ENCODE measurements around the gene NKD2. TPM values are rescaled to one million over a fixed set of nuclear protein-coding genes. Genes with fewer than 3 reads are reported as not detected.

Gene NKD2
- total RNA-seq, 3 donors from 2014 or later (not counting 1 experiment from before 2014, with no cell fraction given): not detected

- no peaks in the 10 kb centered on the region for H3K27me3 ChIP-seq (ENCODE audit: control insufficient read depth, insufficient read depth, low read length)
- H3K4me3 ChIP-seq (ENCODE audit: low read length): no peak overlapping the region
- ATAC-seq: no peak
- H3K4me3 Mint-ChIP-seq: no peak overlapping the region
- peak overlapping the region in 1 of 2 donors; percentile 33 for H3K27ac Mint-ChIP-seq
- H3K4me1 ChIP-seq (ENCODE audit: control insufficient read depth, insufficient read depth, low read length): no peaks in the 10 kb centered on the region
- H3K36me3 ChIP-seq (ENCODE audit: control insufficient read depth, insufficient read depth, low read length): no peaks in the 10 kb centered on the region
- no peak for TF ChIP-seq CTCF (IDR thresholded peaks at IDR 0.05)
- no peaks in the 10 kb centered on the region for H3K9me3 ChIP-seq (ENCODE audit: control insufficient read depth, insufficient read depth, low read length)
- no peak overlapping the region for H3K27ac ChIP-seq (ENCODE audit: low read length)
- no peaks in the 10 kb centered on the region for H3K4me1 Mint-ChIP-seq
- DNase-seq: no peak
- H3K9me3 Mint-ChIP-seq: no peaks in the 10 kb centered on the region
- 92% methylated on average over 45 of the region's 45 CpGs for WGBS (ENCODE audit: insufficient coverage)
- H3K36me3 Mint-ChIP-seq: no peaks in the 10 kb centered on the region
- intact Hi-C loops (cut with micrococcal nuclease): no loop called here
- no peaks in the 10 kb centered on the region for H3K27me3 Mint-ChIP-seq (ENCODE audit: low read depth in 2 of 2)
Observed at GRCh38 chr5:1067141-1068121, 58.8 kb downstream of the NKD2 start.

GRCh38 chr5:1068204-1068894 lies 59.7 kb downstream of the NKD2 start:
- Histone ChIP-seq H3K9me3 (ENCODE audit: control insufficient read depth, insufficient read depth, low read length) (no peaks in the 10 kb centered on the region), H3K36me3 (ENCODE audit: control insufficient read depth, insufficient read depth, low read length) (no peaks in the 10 kb centered on the region), H3K4me3 (ENCODE audit: low read length) (no peak overlapping the region), H3K27me3 (ENCODE audit: control insufficient read depth, insufficient read depth, low read length) (no peaks in the 10 kb centered on the region), H3K4me1 (ENCODE audit: control insufficient read depth, insufficient read depth, low read length) (no peaks in the 10 kb centered on the region), H3K27ac (ENCODE audit: low read length) (no peak overlapping the region)
- WGBS (ENCODE audit: insufficient coverage): 94% methylated on average over 32 of the region's 34 CpGs
- no peaks in the 10 kb centered on the region for H3K9me3 Mint-ChIP-seq
- H3K4me1 Mint-ChIP-seq: no peaks in the 10 kb centered on the region
- no peak overlapping the region for H3K4me3 Mint-ChIP-seq
- intact Hi-C loops (cut with micrococcal nuclease): no loop called here
- no peak overlapping the region for H3K27ac Mint-ChIP-seq
- no peak for TF ChIP-seq CTCF (IDR thresholded peaks at IDR 0.05)
- H3K27me3 Mint-ChIP-seq (ENCODE audit: low read depth in 2 of 2): no peaks in the 10 kb centered on the region
- H3K36me3 Mint-ChIP-seq: no peaks in the 10 kb centered on the region
- ATAC-seq (no peak), DNase-seq (no peak)

GRCh38 chr5:1068895-1069719 lies 60.5 kb downstream of the NKD2 start:
- H3K4me1 ChIP-seq (ENCODE audit: control insufficient read depth, insufficient read depth, low read length): no peaks in the 10 kb centered on the region
- Mint-ChIP-seq H3K9me3 (no peaks in the 10 kb centered on the region), H3K27me3 (ENCODE audit: low read depth in 2 of 2) (no peaks in the 10 kb centered on the region), H3K36me3 (no peaks in the 10 kb centered on the region), H3K27ac (no peak overlapping the region), H3K4me3 (no peak overlapping the region), H3K4me1 (no peaks in the 10 kb centered on the region)
- H3K27me3 ChIP-seq (ENCODE audit: control insufficient read depth, insufficient read depth, low read length): no peaks in the 10 kb centered on the region
- no peak overlapping the region for H3K4me3 ChIP-seq (ENCODE audit: low read length)
- WGBS (ENCODE audit: insufficient coverage): 94% methylated on average over 31 of the region's 33 CpGs
- no peaks in the 10 kb centered on the region for H3K36me3 ChIP-seq (ENCODE audit: control insufficient read depth, insufficient read depth, low read length)
- no peak for TF ChIP-seq CTCF (IDR thresholded peaks at IDR 0.05)
- no peak for ATAC-seq
- no peak for DNase-seq
- H3K9me3 ChIP-seq (ENCODE audit: control insufficient read depth, insufficient read depth, low read length): no peaks in the 10 kb centered on the region
- intact Hi-C loops (cut with micrococcal nuclease): no loop called here
- H3K27ac ChIP-seq (ENCODE audit: low read length): no peak overlapping the region
